SK-N-SH (cell line): ENCODE measurements around the gene CHST11.

Source experiments
- EP300 ChIP-seq, 2 experiments: IDR thresholded peaks; 2 replicates each; pipeline versions ENCODE4 v1.4.0 to v1.6.1; 2012; ENCODE audit warnings: borderline replicate concordance in 1 of 2, low read depth in 1 of 2, low read length in 1 of 2
- FOXJ3 ChIP-seq: sonication (generic); formaldehyde crosslinking; IDR thresholded peaks from 2 replicates; pipeline ENCODE4 v1.5.1; 2020; ENCODE audit warnings: mild to moderate bottlenecking, missing genetic modification reagents
- FOXM1 ChIP-seq: IDR thresholded peaks from 2 replicates; pipeline ENCODE4 v1.4.0; 2012; ENCODE audit warnings: low read depth, mild to moderate bottlenecking
- POLR2AphosphoS5 ChIP-seq: IDR thresholded peaks from 2 replicates; pipeline ENCODE4 v1.6.1; 2012; ENCODE audit warnings: low read depth, low read length
- RAD21 ChIP-seq: IDR thresholded peaks from 2 replicates; pipeline ENCODE4 v1.6.1; 2012; ENCODE audit warnings: mild to moderate bottlenecking, low read length
- SIN3A ChIP-seq: IDR thresholded peaks from 2 replicates; pipeline ENCODE4 v1.6.1; 2012; ENCODE audit warnings: low read depth, mild to moderate bottlenecking, low read length, moderate library complexity, borderline replicate concordance
- YY1 ChIP-seq: IDR thresholded peaks from 2 replicates; pipeline ENCODE4 v1.4.0; 2012; ENCODE audit warnings: low read depth, mild to moderate bottlenecking
- TF ChIP-seq, protein P1 (sequence below): fragments of 200-600 bp; sonication (generic); IDR thresholded peaks from 2 replicates; pipeline ENCODE4 v1.6.1; 2017; ENCODE audit warnings: antibody characterized with exemption, mild to moderate bottlenecking, moderate library complexity
- TF ChIP-seq, protein P2 (sequence below): IDR thresholded peaks from 2 replicates; pipeline ENCODE4 v1.4.0; 2012; ENCODE audit warnings: low read depth
- TF ChIP-seq, protein P3 (sequence below): IDR thresholded peaks from 2 replicates; pipeline ENCODE4 v1.4.0; 2012; ENCODE audit warnings: low read depth, borderline replicate concordance
- TF ChIP-seq, protein P4 (sequence below): fragments of 150-350 bp; IDR thresholded peaks from 2 replicates; pipeline ENCODE4 v1.6.1; 2016; ENCODE audit warnings: mild to moderate bottlenecking, low read depth, low read length

DNA sequence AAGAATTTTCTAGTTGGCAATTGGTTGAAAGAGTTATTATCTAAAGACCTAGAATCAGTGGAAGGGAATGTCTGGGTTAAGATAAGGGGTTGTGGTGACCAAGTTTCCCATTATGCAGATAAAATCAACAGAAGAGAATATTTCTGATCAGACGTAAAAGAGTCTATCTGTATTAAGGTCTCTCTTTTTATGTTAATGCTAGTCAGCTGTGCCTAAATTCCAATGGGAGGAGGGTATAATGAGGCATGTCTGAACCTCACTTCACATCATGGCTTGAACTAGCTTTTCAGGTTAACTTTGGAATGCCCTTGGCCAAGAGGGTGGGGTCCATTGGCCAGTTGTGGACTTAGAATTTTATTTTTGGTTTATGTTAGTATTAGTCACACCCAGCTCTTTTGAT, 34.3 kb upstream of the CHST11 start:
- TF ChIP-seq, protein P1, sequence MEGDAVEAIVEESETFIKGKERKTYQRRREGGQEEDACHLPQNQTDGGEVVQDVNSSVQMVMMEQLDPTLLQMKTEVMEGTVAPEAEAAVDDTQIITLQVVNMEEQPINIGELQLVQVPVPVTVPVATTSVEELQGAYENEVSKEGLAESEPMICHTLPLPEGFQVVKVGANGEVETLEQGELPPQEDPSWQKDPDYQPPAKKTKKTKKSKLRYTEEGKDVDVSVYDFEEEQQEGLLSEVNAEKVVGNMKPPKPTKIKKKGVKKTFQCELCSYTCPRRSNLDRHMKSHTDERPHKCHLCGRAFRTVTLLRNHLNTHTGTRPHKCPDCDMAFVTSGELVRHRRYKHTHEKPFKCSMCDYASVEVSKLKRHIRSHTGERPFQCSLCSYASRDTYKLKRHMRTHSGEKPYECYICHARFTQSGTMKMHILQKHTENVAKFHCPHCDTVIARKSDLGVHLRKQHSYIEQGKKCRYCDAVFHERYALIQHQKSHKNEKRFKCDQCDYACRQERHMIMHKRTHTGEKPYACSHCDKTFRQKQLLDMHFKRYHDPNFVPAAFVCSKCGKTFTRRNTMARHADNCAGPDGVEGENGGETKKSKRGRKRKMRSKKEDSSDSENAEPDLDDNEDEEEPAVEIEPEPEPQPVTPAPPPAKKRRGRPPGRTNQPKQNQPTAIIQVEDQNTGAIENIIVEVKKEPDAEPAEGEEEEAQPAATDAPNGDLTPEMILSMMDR, result no peak
- TF ChIP-seq YY1, result no peak
- TF ChIP-seq POLR2AphosphoS5, result no peak
- TF ChIP-seq, protein P2, sequence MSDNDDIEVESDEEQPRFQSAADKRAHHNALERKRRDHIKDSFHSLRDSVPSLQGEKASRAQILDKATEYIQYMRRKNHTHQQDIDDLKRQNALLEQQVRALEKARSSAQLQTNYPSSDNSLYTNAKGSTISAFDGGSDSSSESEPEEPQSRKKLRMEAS, result no peak
- TF ChIP-seq EP300 (IDR thresholded peaks at IDR 0.05; ENCODE audit: borderline replicate concordance in 1 of 2, low read depth in 1 of 2, low read length in 1 of 2), result no peak
- no peak for TF ChIP-seq FOXM1
- TF ChIP-seq, protein P3, sequence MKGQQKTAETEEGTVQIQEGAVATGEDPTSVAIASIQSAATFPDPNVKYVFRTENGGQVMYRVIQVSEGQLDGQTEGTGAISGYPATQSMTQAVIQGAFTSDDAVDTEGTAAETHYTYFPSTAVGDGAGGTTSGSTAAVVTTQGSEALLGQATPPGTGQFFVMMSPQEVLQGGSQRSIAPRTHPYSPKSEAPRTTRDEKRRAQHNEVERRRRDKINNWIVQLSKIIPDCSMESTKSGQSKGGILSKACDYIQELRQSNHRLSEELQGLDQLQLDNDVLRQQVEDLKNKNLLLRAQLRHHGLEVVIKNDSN, result no peak
- TF ChIP-seq SIN3A, result no peak
- no peak for TF ChIP-seq RAD21
- TF ChIP-seq, protein P4, sequence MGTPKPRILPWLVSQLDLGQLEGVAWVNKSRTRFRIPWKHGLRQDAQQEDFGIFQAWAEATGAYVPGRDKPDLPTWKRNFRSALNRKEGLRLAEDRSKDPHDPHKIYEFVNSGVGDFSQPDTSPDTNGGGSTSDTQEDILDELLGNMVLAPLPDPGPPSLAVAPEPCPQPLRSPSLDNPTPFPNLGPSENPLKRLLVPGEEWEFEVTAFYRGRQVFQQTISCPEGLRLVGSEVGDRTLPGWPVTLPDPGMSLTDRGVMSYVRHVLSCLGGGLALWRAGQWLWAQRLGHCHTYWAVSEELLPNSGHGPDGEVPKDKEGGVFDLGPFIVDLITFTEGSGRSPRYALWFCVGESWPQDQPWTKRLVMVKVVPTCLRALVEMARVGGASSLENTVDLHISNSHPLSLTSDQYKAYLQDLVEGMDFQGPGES, result no peak
- no peak for TF ChIP-seq FOXJ3
